ENCODE data around the gene LRSAM1. TPM values are rescaled to one million over a fixed set of nuclear protein-coding genes. Genes with fewer than 3 reads are reported as not detected.

LRSAM1 gene
- total RNA-seq, 1 donor from 2014 or later = 35.4 TPM

DNA sequence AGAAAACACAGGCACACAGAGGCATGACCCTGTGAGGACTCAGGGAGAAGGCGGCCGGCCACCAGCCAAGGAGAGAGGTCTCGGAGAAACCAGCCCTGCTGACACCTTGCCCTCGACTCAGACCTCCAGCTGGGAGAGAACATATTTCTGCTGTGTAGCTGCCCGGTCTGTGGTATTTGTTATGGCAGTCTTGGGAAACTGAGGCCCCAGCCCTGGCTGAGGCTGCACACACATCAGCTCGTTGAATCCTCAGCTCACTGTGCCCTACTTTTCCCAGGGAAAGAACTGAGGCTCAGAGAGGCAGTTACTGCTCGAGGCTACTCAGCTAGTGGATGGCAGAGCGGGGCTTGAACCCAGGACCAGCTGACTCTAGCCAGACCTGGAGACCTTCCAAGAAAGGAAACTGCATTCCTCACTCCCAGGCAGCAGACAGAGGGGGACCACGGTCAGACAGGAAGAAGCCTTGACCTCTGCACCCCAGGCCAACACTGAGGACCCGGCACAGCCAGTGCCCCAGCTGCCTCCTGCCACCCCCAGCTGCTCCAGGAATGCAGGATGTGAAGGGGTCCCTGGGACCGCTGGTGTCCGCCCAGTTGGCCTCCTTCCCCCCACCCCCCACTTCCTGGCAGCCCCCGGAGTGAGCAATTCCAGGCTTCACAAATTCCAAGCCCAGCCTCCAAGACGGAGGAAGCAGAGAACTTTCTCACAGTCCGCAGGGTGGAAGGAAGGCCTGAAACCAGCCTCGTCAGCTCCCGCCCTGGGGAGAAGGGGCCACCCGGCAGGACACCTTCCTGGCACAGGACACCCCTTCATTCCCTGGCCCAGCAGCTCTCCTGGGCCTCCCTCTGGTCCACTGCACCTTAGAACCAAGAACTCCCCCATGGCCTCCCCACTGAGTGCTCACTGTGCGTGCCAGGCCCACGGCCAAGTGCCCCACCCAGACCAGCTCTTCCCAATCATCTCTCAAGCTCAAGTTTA, 69.9 kb downstream of the LRSAM1 start:
- peak overlapping the region; percentile 90 for H3K27ac ChIP-seq (replicated peaks)
- H3K36me3 ChIP-seq = peaks cover 51% of the 10 kb centered on the region
- peaks cover 14% of the 10 kb centered on the region for H3K9me3 ChIP-seq (replicated peaks)
- H3K27me3 ChIP-seq (ENCODE audit: low read depth) = no peaks in the 10 kb centered on the region
- no peak overlapping the region for H3K4me3 ChIP-seq
- no peak for DNase-seq
- intact Hi-C loops (cut with micrococcal nuclease) = no loop called here
- TF ChIP-seq, protein P1, sequence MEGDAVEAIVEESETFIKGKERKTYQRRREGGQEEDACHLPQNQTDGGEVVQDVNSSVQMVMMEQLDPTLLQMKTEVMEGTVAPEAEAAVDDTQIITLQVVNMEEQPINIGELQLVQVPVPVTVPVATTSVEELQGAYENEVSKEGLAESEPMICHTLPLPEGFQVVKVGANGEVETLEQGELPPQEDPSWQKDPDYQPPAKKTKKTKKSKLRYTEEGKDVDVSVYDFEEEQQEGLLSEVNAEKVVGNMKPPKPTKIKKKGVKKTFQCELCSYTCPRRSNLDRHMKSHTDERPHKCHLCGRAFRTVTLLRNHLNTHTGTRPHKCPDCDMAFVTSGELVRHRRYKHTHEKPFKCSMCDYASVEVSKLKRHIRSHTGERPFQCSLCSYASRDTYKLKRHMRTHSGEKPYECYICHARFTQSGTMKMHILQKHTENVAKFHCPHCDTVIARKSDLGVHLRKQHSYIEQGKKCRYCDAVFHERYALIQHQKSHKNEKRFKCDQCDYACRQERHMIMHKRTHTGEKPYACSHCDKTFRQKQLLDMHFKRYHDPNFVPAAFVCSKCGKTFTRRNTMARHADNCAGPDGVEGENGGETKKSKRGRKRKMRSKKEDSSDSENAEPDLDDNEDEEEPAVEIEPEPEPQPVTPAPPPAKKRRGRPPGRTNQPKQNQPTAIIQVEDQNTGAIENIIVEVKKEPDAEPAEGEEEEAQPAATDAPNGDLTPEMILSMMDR (IDR thresholded peaks at IDR 0.05; ENCODE audit: borderline replicate concordance) = no peak
- H3K4me1 ChIP-seq = peaks cover 73% of the 10 kb centered on the region

DNA sequence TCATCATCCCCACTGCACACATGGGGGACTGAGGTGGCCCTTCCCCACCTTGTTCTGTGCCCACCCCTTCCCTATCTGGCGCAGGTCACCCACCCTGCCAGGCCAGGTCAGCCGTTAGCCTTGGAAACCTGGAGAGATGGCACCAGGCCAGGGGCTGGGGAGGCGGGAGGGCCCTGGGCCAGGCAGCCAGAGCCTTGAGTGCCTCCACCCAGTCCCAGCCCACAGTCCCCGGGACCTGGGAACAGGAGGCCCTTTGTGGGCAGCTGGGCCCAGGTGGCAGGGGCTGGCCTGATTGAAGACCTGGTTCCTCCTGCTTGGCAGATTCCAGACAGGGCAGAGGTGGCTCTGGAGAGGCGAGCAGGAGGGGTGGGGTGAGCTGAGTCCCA, 70.6 kb downstream of the LRSAM1 start:
- H3K27me3 ChIP-seq (ENCODE audit: low read depth) = no peaks in the 10 kb centered on the region
- peak overlapping the region; percentile 90 for H3K27ac ChIP-seq (replicated peaks)
- TF ChIP-seq, protein P1 (IDR thresholded peaks at IDR 0.05; ENCODE audit: borderline replicate concordance) = no peak
- intact Hi-C loops (cut with micrococcal nuclease) = no loop called here
- peaks cover 80% of the 10 kb centered on the region for H3K4me1 ChIP-seq
- no peak overlapping the region for H3K4me3 ChIP-seq
- peaks cover 14% of the 10 kb centered on the region for H3K9me3 ChIP-seq (replicated peaks)
- DNase-seq = peak; percentile 58
- peaks cover 51% of the 10 kb centered on the region for H3K36me3 ChIP-seq

- TF ChIP-seq, protein P1 (IDR thresholded peaks at IDR 0.05; ENCODE audit: borderline replicate concordance) = no peak
- H3K27me3 ChIP-seq (ENCODE audit: low read depth) = no peaks in the 10 kb centered on the region
- peaks cover 48% of the 10 kb centered on the region for H3K36me3 ChIP-seq
- no peak for DNase-seq
- peaks cover 88% of the 10 kb centered on the region for H3K4me1 ChIP-seq
- peaks cover 14% of the 10 kb centered on the region for H3K9me3 ChIP-seq (replicated peaks)
- intact Hi-C loops (cut with micrococcal nuclease) = no loop called here
- no peak overlapping the region for H3K4me3 ChIP-seq
- peak overlapping the region; percentile 90 for H3K27ac ChIP-seq (replicated peaks)
Measured at GRCh38 chr9:127522727-127523126, 71.4 kb downstream of the LRSAM1 start.

GRCh38 chr9:127523312-127523851, 72.1 kb downstream of the LRSAM1 start:
- H3K4me1 ChIP-seq = peaks cover 92% of the 10 kb centered on the region
- no peak overlapping the region for H3K4me3 ChIP-seq
- peaks cover 42% of the 10 kb centered on the region for H3K36me3 ChIP-seq
- H3K27ac ChIP-seq (replicated peaks) = peak overlapping the region; percentile 95
- TF ChIP-seq, protein P1 (IDR thresholded peaks at IDR 0.05; ENCODE audit: borderline replicate concordance) = peak; percentile 36
- intact Hi-C loops (cut with micrococcal nuclease) = no loop called here
- H3K9me3 ChIP-seq (replicated peaks) = peaks cover 14% of the 10 kb centered on the region
- no peaks in the 10 kb centered on the region for H3K27me3 ChIP-seq (ENCODE audit: low read depth)
- DNase-seq = no peak

GRCh38 chr9:127524373-127524772, 73.1 kb downstream of the LRSAM1 start:
- Histone ChIP-seq H3K4me1 (peaks cover 94% of the 10 kb centered on the region), H3K36me3 (peaks cover 42% of the 10 kb centered on the region), H3K9me3 (replicated peaks) (peaks cover 14% of the 10 kb centered on the region), H3K27me3 (ENCODE audit: low read depth) (no peaks in the 10 kb centered on the region), H3K4me3 (no peak overlapping the region), H3K27ac (replicated peaks) (peak overlapping the region; percentile 95)
- TF ChIP-seq, protein P1 (IDR thresholded peaks at IDR 0.05; ENCODE audit: borderline replicate concordance) = no peak
- no peak for DNase-seq
- intact Hi-C loops (cut with micrococcal nuclease) = no loop called here

Measured in left ventricle myocardium inferior (tissue), 1 donor.